Measurements from ENCODE around the gene ZBED3. TPM values are rescaled to one million over a fixed set of nuclear protein-coding genes. Genes with fewer than 3 reads are reported as not detected.

ZBED3 gene
- total RNA-seq, 1 experiment from 2014 or later: 38.8 TPM

GRCh38 chr5:77129391-77129990, 42.4 kb upstream of the ZBED3 start:
- BruUV-seq (replicated peaks): no TSS peak
- H3K4me3 ChIP-seq (ENCODE audit: low read depth, low read length): no peak overlapping the region
- intact Hi-C loops (cut with micrococcal nuclease; ENCODE audit: unreplicated experiment): loop anchor here (1.0 to 5.0 kb wide), 4 partner anchors 42 to 363 kb away; partner anchors contain the start of genes WDR41 and ZBED3
- ChIA-PET CTCF (interaction anchor here (0.6 to 1.5 kb wide), 4 partner anchors 261 to 363 kb away, joined by 3 to 10 read pairs (median 5); partner anchors contain the start of gene WDR41), POLR2A (no interaction called here)
- Mint-ChIP-seq H3K27ac (ENCODE audit: unreplicated experiment) (no peak overlapping the region), H3K36me3 (ENCODE audit: insufficient read depth, unreplicated experiment) (no peaks in the 10 kb centered on the region), H3K9me3 (ENCODE audit: unreplicated experiment) (no peaks in the 10 kb centered on the region), H3K4me1 (ENCODE audit: low read depth, unreplicated experiment) (no peaks in the 10 kb centered on the region), H3K27me3 (ENCODE audit: insufficient read depth, unreplicated experiment) (no peaks in the 10 kb centered on the region), H3K4me3 (ENCODE audit: unreplicated experiment) (no peak overlapping the region)
- H3K4me1 ChIP-seq: no peaks in the 10 kb centered on the region
- TF ChIP-seq, protein P1, sequence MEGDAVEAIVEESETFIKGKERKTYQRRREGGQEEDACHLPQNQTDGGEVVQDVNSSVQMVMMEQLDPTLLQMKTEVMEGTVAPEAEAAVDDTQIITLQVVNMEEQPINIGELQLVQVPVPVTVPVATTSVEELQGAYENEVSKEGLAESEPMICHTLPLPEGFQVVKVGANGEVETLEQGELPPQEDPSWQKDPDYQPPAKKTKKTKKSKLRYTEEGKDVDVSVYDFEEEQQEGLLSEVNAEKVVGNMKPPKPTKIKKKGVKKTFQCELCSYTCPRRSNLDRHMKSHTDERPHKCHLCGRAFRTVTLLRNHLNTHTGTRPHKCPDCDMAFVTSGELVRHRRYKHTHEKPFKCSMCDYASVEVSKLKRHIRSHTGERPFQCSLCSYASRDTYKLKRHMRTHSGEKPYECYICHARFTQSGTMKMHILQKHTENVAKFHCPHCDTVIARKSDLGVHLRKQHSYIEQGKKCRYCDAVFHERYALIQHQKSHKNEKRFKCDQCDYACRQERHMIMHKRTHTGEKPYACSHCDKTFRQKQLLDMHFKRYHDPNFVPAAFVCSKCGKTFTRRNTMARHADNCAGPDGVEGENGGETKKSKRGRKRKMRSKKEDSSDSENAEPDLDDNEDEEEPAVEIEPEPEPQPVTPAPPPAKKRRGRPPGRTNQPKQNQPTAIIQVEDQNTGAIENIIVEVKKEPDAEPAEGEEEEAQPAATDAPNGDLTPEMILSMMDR (IDR thresholded peaks at IDR 0.05; ENCODE audit: insufficient read depth in 1 of 2, low read depth in 1 of 2, low read length in 1 of 2, severe bottlenecking in 1 of 2, unreplicated experiment in 1 of 2): peak; percentile 59 to 63
- no peaks in the 10 kb centered on the region for H3K9me3 ChIP-seq
- H3K36me3 ChIP-seq (ENCODE audit: control insufficient read depth, insufficient read depth, low read length): no peaks in the 10 kb centered on the region
- DNase-seq: peak; percentile 50 to 63
- no peaks in the 10 kb centered on the region for H3K27me3 ChIP-seq (replicated peaks; ENCODE audit: control insufficient read depth, insufficient read depth, low read length)

GRCh38 chr5:77128411-77129061, 41.5 kb upstream of the ZBED3 start:
- Mint-ChIP-seq H3K36me3 (ENCODE audit: insufficient read depth, unreplicated experiment) (no peaks in the 10 kb centered on the region), H3K4me1 (ENCODE audit: low read depth, unreplicated experiment) (no peaks in the 10 kb centered on the region), H3K27ac (ENCODE audit: unreplicated experiment) (no peak overlapping the region), H3K27me3 (ENCODE audit: insufficient read depth, unreplicated experiment) (no peaks in the 10 kb centered on the region), H3K4me3 (ENCODE audit: unreplicated experiment) (no peak overlapping the region), H3K9me3 (ENCODE audit: unreplicated experiment) (no peaks in the 10 kb centered on the region)
- Histone ChIP-seq H3K36me3 (ENCODE audit: control insufficient read depth, insufficient read depth, low read length) (no peaks in the 10 kb centered on the region), H3K27me3 (replicated peaks; ENCODE audit: control insufficient read depth, insufficient read depth, low read length) (no peaks in the 10 kb centered on the region), H3K9me3 (no peaks in the 10 kb centered on the region), H3K4me1 (no peaks in the 10 kb centered on the region), H3K4me3 (ENCODE audit: low read depth, low read length) (no peak overlapping the region)
- POLR2A ChIA-PET: no interaction called here
- CTCF ChIA-PET: no interaction called here
- BruUV-seq (replicated peaks): no TSS peak
- TF ChIP-seq, protein P1 (IDR thresholded peaks at IDR 0.05; ENCODE audit: insufficient read depth in 1 of 2, low read depth in 1 of 2, low read length in 1 of 2, severe bottlenecking in 1 of 2, unreplicated experiment in 1 of 2): no peak
- no peak for DNase-seq
- intact Hi-C loops (cut with micrococcal nuclease; ENCODE audit: unreplicated experiment): loop anchor here (1.0 to 5.0 kb wide), 4 partner anchors 41 to 364 kb away; partner anchors contain the start of genes WDR41 and ZBED3

GRCh38 chr5:77123057-77123456, 36.0 kb upstream of the ZBED3 start:
- TF ChIP-seq, protein P1 (IDR thresholded peaks at IDR 0.05; ENCODE audit: insufficient read depth in 1 of 2, low read depth in 1 of 2, low read length in 1 of 2, severe bottlenecking in 1 of 2, unreplicated experiment in 1 of 2): no peak
- Histone ChIP-seq H3K9me3 (no peaks in the 10 kb centered on the region), H3K4me1 (no peaks in the 10 kb centered on the region), H3K27me3 (replicated peaks; ENCODE audit: control insufficient read depth, insufficient read depth, low read length) (no peaks in the 10 kb centered on the region), H3K4me3 (ENCODE audit: low read depth, low read length) (no peak overlapping the region), H3K36me3 (ENCODE audit: control insufficient read depth, insufficient read depth, low read length) (no peaks in the 10 kb centered on the region)
- H3K4me1 Mint-ChIP-seq (ENCODE audit: low read depth, unreplicated experiment): no peaks in the 10 kb centered on the region
- no peaks in the 10 kb centered on the region for H3K27me3 Mint-ChIP-seq (ENCODE audit: insufficient read depth, unreplicated experiment)
- intact Hi-C loops (cut with micrococcal nuclease; ENCODE audit: unreplicated experiment): no loop called here
- CTCF ChIA-PET: no interaction called here
- no peaks in the 10 kb centered on the region for H3K36me3 Mint-ChIP-seq (ENCODE audit: insufficient read depth, unreplicated experiment)
- BruUV-seq (replicated peaks): no TSS peak
- no peaks in the 10 kb centered on the region for H3K9me3 Mint-ChIP-seq (ENCODE audit: unreplicated experiment)
- DNase-seq: no peak
- H3K27ac Mint-ChIP-seq (ENCODE audit: unreplicated experiment): no peak overlapping the region
- POLR2A ChIA-PET: interaction anchor here (0.5 kb wide), 1 partner anchor 15 kb away, joined by 3 read pairs; no protein-coding TSS in a partner anchor
- H3K4me3 Mint-ChIP-seq (ENCODE audit: unreplicated experiment): no peak overlapping the region

Measured in Caco-2 (cell line).